ENCODE measurements around the gene AKIRIN2. TPM values are rescaled to one million over a fixed set of nuclear protein-coding genes. Genes with fewer than 3 reads are reported as not detected.

AKIRIN2 gene
- total RNA-seq, 2 experiments from 2014 or later: 41.4 to 46.3 TPM

DNA sequence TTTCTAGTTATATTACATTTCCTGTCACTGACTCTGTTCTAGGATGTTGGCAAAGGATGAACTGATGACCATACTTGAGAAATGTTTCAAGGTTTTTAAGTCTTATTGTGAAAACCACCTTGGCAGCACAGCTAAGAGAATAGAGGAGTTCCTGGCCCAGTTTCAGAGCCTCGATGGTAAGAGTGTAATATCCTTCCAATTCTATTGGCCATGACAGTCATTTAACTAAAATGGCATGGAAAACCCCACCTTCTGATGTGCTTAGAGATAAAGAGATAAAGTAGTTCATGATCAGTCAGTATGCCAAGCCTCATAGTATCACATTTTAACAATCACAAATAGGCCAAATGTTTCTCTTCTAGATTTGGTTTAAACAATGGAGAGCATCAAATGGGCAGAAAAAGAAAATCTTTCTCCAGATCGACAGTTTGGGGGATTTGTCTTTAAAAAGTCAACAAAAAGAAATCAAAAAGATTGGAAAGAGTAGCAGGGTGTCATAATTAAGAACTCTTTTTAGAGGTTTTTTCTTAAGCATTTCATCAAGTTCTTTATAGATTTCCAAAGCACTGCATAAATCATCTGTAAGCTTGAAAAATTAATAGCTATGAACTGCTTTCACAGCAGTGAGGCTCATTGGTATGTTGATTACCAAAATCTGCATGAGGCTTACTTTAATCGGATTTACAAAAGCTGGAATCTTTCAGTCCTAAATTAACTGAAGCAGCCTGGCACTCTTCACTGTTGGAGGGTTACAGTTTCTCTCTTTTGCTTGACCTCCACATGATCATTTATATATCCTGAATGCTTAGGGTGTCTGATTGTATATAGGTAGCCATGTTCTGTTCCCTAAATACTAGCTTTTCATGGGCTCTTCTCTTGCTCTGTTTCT lies 48.7 kb downstream of the AKIRIN2 start:
- intact Hi-C loops (cut with DNase I, micrococcal nuclease): no loop called here
- ATAC-seq (peak; percentile 97), DNase-seq (peak; percentile 19)
- Mint-ChIP-seq H3K4me1 (peaks cover 23% of the 10 kb centered on the region), H3K9me3 (ENCODE audit: low read depth) (no peaks in the 10 kb centered on the region), H3K27ac (peak overlapping the region; percentile 28), H3K4me3 (no peak overlapping the region), H3K36me3 (ENCODE audit: low read depth) (peaks cover 47% of the 10 kb centered on the region), H3K27me3 (no peaks in the 10 kb centered on the region)
- ChIA-PET CTCF (interaction anchor here (2.0 kb wide), 1 partner anchor 10 kb away, joined by 7 read pairs; no protein-coding TSS in a partner anchor), POLR2A (no interaction called here)

DNA sequence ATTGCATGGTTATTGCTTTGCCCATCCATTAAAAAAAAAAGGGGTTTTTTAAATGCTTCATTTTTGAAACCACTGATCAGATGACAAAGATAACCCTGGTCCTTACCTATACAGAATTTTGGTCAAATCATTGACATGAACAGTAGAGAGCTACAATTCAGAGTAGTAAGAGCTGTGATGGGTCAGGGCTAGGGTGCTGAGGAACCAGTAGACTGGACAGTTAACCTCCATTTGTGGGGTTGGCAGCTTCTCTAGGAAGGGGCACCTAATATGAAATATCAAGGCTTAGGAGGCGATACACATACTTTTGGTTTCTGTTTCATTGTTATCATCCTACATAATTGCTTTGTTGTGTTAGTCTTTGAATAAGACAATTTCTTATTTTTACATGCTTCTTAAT lies 57.0 kb downstream of the AKIRIN2 start:
- DNase-seq (no peak), ATAC-seq (no peak)
- H3K36me3 Mint-ChIP-seq (ENCODE audit: low read depth): peaks cover 11% of the 10 kb centered on the region
- intact Hi-C loops (cut with DNase I, micrococcal nuclease): no loop called here
- POLR2A ChIA-PET: interaction anchor here (0.6 kb wide), 1 partner anchor 32 kb away, joined by 3 read pairs; no protein-coding TSS in a partner anchor
- H3K9me3 Mint-ChIP-seq (ENCODE audit: low read depth): no peaks in the 10 kb centered on the region
- H3K27ac Mint-ChIP-seq: peak overlapping the region; percentile 67
- H3K4me3 Mint-ChIP-seq: peak overlapping the region; percentile 38
- peaks cover 10% of the 10 kb centered on the region for H3K4me1 Mint-ChIP-seq
- CTCF ChIA-PET: interaction anchor here (0.6 kb wide), 1 partner anchor 47 kb away, joined by 3 read pairs; no protein-coding TSS in a partner anchor
- no peaks in the 10 kb centered on the region for H3K27me3 Mint-ChIP-seq

DNA sequence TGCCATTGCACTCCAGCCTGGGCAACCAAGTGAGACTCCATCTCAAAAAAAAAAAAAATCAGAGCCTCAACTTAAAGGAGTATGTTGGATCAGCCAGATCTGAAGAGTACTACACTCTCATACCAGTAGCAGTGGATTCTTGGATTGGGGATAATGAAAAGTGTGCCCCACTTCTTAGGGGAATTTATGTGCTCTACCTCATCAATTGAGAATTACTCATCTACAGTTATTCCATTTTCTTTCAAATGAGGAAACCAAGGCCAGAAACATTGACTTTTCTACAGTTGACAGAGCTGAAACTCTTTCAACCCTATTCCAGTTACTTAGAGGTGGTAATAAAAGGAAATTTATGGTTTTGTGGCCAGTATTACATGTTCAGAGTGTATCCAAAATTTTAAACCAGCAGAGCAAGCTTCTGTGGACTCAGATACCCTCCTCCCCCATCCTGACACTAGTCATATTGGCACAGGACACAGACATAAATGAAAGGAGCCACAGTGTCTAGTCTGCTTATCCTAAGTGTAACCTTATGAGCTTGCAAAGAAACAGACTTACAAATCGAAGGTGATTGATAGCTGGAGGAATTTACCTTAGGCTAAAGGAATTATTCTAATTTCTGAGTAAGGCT lies 60.9 kb downstream of the AKIRIN2 start:
- CTCF ChIA-PET: interaction anchor here (0.7 to 0.8 kb wide), 2 partner anchors 58 to 190 kb away, joined by 3 to 5 read pairs; no protein-coding TSS in a partner anchor
- Mint-ChIP-seq H3K27ac (no peak overlapping the region), H3K4me1 (peaks cover 10% of the 10 kb centered on the region), H3K27me3 (no peaks in the 10 kb centered on the region), H3K9me3 (ENCODE audit: low read depth) (no peaks in the 10 kb centered on the region), H3K36me3 (ENCODE audit: low read depth) (peaks cover 28% of the 10 kb centered on the region), H3K4me3 (no peak overlapping the region)
- ATAC-seq (peak; percentile 83), DNase-seq (no peak)
- POLR2A ChIA-PET: no interaction called here
- intact Hi-C loops (cut with DNase I, micrococcal nuclease): no loop called here

DNA sequence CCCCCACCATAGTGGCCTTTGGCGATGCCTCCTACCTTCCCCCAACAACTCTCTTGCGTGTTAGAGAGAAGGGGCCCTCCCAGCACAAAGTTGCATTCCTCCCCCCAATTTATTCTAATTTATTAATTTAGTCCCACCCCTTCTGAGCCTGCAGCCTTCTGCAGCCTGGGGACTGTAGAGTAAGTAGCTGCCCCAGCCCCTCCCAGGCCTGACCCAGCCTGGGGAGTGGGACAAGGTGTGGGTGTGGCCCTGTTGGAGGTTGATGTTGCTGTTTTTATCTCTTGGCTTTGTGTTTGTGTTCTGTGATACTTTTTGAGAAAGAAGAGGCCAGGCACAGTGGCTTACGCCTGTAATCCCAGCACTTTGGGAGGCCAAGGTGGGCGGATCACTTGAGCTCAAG lies 62.7 kb downstream of the AKIRIN2 start:
- Mint-ChIP-seq H3K27me3 (no peaks in the 10 kb centered on the region), H3K9me3 (ENCODE audit: low read depth) (no peaks in the 10 kb centered on the region), H3K4me1 (peaks cover under 1% of the 10 kb centered on the region), H3K36me3 (ENCODE audit: low read depth) (peaks cover 31% of the 10 kb centered on the region), H3K4me3 (no peak overlapping the region), H3K27ac (no peak overlapping the region)
- DNase-seq (no peak), ATAC-seq (no peak)
- ChIA-PET CTCF (no interaction called here), POLR2A (no interaction called here)
- intact Hi-C loops (cut with DNase I, micrococcal nuclease): no loop called here

DNA sequence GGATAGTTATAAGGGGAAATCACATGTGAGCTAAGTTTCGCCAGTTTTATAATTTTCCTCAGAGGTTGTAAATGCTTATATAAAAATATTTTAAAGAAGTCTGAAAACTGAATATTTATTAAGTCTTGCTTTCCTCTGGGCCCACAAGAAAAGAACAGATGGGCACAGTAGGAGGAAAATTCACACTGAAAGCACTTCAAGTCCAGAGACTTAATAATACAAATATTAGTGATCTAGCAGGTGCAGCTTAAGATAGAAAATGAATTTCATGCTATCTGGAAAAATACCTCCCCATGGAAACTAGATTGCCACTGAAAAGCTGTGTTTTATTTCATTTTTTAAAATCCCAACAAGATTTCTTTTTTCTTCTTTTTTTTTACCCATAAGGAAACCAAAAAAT lies 64.9 kb downstream of the AKIRIN2 start:
- H3K4me1 Mint-ChIP-seq: no peaks in the 10 kb centered on the region

DNA sequence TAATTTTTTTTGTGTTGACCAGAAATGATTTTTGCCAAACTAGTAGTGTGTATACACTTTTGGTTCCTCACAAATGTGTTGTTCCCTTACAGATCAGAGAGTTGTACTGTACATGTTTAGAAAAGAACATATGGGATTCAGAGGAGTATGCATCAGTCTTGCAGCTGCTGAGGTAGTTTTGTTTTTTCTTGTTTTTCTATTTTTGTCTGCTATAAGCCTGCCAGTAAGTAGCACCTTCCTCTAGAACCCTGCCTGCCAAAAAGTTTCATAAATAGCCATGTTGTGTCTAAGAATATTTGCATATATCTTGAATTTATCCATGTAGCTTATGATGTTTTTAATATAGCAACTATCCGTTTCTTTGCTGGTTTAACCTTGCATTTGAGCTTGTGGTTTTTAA lies 65.7 kb downstream of the AKIRIN2 start:
- POLR2A ChIA-PET: no interaction called here
- Mint-ChIP-seq H3K4me3 (no peak overlapping the region), H3K27me3 (no peaks in the 10 kb centered on the region), H3K27ac (no peak overlapping the region), H3K9me3 (ENCODE audit: low read depth) (no peaks in the 10 kb centered on the region), H3K36me3 (ENCODE audit: low read depth) (peaks cover 31% of the 10 kb centered on the region), H3K4me1 (no peaks in the 10 kb centered on the region)
- CTCF ChIA-PET: interaction anchor here (1.0 to 1.3 kb wide), 2 partner anchors 9 to 12 kb away, joined by 3 to 7 read pairs; no protein-coding TSS in a partner anchor
- DNase-seq: no peak
- intact Hi-C loops (cut with DNase I, micrococcal nuclease): no loop called here
- ATAC-seq: no peak

More for the DNA sequence above, 64.9 kb downstream of the AKIRIN2 start:
- intact Hi-C loops (cut with DNase I, micrococcal nuclease): no loop called here
- H3K27me3 Mint-ChIP-seq: no peaks in the 10 kb centered on the region
- H3K4me3 Mint-ChIP-seq: no peak overlapping the region
- CTCF ChIA-PET: interaction anchor here (0.6 to 1.3 kb wide), 3 partner anchors 9 to 14 kb away, joined by 3 to 7 read pairs (median 4); no protein-coding TSS in a partner anchor
- POLR2A ChIA-PET: no interaction called here
- no peak overlapping the region for H3K27ac Mint-ChIP-seq
- H3K9me3 Mint-ChIP-seq (ENCODE audit: low read depth): no peaks in the 10 kb centered on the region
- ATAC-seq (no peak), DNase-seq (no peak)
- H3K36me3 Mint-ChIP-seq (ENCODE audit: low read depth): peaks cover 31% of the 10 kb centered on the region

DNA sequence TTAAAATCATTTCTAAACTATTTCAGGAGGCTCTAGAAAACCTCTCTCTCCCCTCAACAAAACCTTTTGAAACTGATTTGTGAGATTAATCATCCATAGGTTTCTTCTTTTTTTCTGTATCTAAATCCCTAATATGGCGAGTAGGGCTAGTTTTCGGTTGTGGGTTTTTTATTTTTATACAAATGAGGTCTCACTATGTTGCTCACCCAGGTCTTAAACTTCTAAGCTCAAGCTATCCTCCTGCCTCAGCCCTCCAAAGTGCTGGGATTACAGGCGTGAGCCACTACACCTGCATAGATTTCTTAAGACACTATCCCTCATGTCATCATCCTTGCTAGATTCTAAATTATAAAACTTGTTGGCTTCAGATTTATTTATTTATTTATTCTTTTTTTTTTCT lies 68.2 kb downstream of the AKIRIN2 start:
- CTCF ChIA-PET: no interaction called here
- intact Hi-C loops (cut with DNase I, micrococcal nuclease): no loop called here
- POLR2A ChIA-PET: interaction anchor here (0.7 kb wide), 1 partner anchor 99 kb away, joined by 3 read pairs; no protein-coding TSS in a partner anchor

DNA sequence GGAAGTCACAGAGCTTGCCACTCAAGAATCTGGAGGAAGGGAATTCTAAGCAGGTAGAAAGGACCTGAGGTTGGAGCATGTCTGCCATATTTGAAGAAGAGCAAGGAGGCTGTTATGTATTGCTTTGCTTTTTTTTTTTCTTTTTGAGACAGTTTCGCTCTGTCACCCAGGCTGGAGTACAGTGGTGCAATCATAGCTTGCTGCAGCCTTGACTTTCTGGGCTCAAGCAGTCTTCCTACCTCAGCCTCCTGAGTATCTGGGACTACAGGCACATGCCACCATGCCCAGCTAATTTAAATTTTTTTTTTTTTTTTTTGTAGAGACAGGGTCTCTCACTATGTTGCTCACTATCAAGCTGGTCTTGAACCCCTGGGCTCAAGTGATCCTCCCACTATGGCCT lies 71.3 kb downstream of the AKIRIN2 start:
- no peak for ATAC-seq
- intact Hi-C loops (cut with DNase I, micrococcal nuclease): no loop called here
- Mint-ChIP-seq H3K4me3 (no peak overlapping the region), H3K9me3 (ENCODE audit: low read depth) (no peaks in the 10 kb centered on the region), H3K36me3 (ENCODE audit: low read depth) (peaks cover 24% of the 10 kb centered on the region), H3K27ac (no peak overlapping the region), H3K27me3 (no peaks in the 10 kb centered on the region), H3K4me1 (no peaks in the 10 kb centered on the region)
- no peak for DNase-seq
- CTCF ChIA-PET: interaction anchor here (0.6 kb wide), 1 partner anchor 16 kb away, joined by 5 read pairs; no protein-coding TSS in a partner anchor
- POLR2A ChIA-PET: no interaction called here

More for the DNA sequence above, 68.2 kb downstream of the AKIRIN2 start:
- DNase-seq (no peak), ATAC-seq (no peak)
- Mint-ChIP-seq H3K36me3 (ENCODE audit: low read depth) (peaks cover 33% of the 10 kb centered on the region), H3K27me3 (no peaks in the 10 kb centered on the region), H3K4me3 (no peak overlapping the region), H3K4me1 (no peaks in the 10 kb centered on the region), H3K9me3 (ENCODE audit: low read depth) (no peaks in the 10 kb centered on the region), H3K27ac (no peak overlapping the region)

DNA sequence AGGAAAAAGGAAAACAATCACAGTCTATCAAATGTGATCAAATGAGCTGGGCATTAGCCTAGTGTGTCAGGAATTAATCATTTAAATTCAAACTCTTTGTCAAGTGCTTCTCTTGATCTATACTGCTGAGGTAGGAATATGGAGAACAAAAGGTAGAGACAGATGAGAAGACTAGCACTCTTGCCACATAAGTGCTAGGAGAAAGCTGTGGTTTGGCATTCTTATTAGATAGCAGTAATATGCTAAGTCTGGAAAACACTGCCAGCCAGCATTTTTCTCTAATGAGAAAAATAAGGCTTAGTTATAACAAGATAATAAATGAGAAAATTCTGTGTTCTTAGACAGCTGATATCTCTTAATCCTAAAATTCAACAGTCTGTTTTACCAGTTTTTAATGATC lies 73.2 kb downstream of the AKIRIN2 start:
- CTCF ChIA-PET: interaction anchor here (0.6 kb wide), 1 partner anchor 419 kb away, joined by 3 read pairs; the partner anchor contains the start of gene SPACA1
- no peaks in the 10 kb centered on the region for H3K4me1 Mint-ChIP-seq
- ATAC-seq (no peak), DNase-seq (no peak)
- POLR2A ChIA-PET: no interaction called here
- H3K4me3 Mint-ChIP-seq: no peak overlapping the region
- no peaks in the 10 kb centered on the region for H3K9me3 Mint-ChIP-seq (ENCODE audit: low read depth)
- H3K27ac Mint-ChIP-seq: no peak overlapping the region
- H3K36me3 Mint-ChIP-seq (ENCODE audit: low read depth): peaks cover 33% of the 10 kb centered on the region
- intact Hi-C loops (cut with DNase I, micrococcal nuclease): no loop called here
- no peaks in the 10 kb centered on the region for H3K27me3 Mint-ChIP-seq

DNA sequence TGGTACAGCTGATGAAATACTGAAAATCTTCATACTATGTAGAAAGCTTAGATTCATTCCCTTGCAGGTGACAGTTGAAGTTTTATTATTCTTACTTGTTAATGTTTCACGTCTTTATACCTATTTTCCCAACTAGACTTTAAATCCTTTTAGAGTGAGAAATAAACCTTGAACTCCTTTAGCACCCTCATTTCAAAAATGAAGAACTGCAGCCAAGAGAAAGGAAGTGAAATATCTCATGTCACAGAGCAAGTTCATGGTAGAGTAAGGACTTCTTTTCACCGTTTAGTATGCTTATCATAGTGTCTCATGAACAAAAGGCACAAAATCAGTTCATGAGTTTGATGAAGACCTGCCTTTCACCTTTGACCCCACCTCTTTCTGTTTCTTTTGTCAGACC lies 73.6 kb downstream of the AKIRIN2 start:
- ATAC-seq (no peak), DNase-seq (no peak)
- no peaks in the 10 kb centered on the region for H3K27me3 Mint-ChIP-seq
- no peaks in the 10 kb centered on the region for H3K9me3 Mint-ChIP-seq (ENCODE audit: low read depth)
- POLR2A ChIA-PET: no interaction called here
- no peak overlapping the region for H3K4me3 Mint-ChIP-seq
- intact Hi-C loops (cut with DNase I, micrococcal nuclease): no loop called here
- H3K36me3 Mint-ChIP-seq (ENCODE audit: low read depth): peaks cover 36% of the 10 kb centered on the region
- no peaks in the 10 kb centered on the region for H3K4me1 Mint-ChIP-seq
- no peak overlapping the region for H3K27ac Mint-ChIP-seq
- CTCF ChIA-PET: interaction anchor here (0.6 to 1.3 kb wide), 3 partner anchors 8 to 419 kb away, joined by 3 to 7 read pairs (median 5); partner anchors contain the start of gene SPACA1
